DMS114 treated with DMSO at 0.1 percent for 48 hours (cell line): ENCODE results near the gene ITGA2B.
A peak's percentile ranks its signal among the peaks of the same experiment; 100 is the strongest.
"Not testable (repeated sequence)": the region's sequence is repeated elsewhere in the genome, so short reads cannot be mapped to it uniquely, and the experiment has no call there.

Experiments used
- DNase-seq: peaks from one replicate; lab custom pipeline; 2025; ENCODE audit not compliant: unreplicated experiment; lab: John Stamatoyannopoulos, UW

The ITGA2B gene

DNA sequence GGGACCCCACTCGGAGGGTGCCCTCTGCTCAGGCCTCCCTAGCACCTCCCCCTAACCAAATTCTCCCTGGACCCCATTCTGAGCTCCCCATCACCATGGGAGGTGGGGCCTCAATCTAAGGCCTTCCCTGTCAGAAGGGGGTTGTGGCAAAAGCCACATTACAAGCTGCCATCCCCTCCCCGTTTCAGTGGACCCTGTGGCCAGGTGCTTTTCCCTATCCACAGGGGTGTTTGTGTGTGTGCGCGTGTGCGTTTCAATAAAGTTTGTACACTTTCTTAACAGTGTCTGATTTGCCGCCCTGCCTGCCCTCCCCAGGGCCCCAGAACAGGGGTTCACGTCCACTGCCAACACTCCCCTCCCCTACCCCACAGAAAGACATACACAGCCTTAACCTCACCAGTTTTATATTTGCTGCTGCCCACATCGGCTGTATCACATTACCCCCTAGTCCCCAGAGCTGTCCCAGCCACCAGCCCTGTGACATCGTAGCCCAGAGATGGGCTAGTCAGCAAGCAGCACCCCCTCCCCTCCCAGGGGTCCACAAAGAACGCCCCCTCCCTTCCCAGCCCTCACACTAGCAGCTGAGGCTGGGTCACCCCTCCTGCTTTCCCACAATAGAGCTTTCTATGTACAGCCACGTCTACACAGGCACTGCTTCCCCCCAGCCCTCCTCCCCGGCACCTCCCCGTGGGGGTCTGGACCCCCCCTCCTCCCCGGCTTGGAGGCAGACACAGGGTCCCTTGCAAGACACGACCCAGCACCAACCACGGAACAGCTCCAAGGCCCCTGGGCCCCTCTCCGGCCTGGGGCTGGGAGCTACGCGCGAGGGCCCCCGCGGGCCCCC lies 36.4 kb downstream of the ITGA2B start:
- no peak for DNase-seq

DNA sequence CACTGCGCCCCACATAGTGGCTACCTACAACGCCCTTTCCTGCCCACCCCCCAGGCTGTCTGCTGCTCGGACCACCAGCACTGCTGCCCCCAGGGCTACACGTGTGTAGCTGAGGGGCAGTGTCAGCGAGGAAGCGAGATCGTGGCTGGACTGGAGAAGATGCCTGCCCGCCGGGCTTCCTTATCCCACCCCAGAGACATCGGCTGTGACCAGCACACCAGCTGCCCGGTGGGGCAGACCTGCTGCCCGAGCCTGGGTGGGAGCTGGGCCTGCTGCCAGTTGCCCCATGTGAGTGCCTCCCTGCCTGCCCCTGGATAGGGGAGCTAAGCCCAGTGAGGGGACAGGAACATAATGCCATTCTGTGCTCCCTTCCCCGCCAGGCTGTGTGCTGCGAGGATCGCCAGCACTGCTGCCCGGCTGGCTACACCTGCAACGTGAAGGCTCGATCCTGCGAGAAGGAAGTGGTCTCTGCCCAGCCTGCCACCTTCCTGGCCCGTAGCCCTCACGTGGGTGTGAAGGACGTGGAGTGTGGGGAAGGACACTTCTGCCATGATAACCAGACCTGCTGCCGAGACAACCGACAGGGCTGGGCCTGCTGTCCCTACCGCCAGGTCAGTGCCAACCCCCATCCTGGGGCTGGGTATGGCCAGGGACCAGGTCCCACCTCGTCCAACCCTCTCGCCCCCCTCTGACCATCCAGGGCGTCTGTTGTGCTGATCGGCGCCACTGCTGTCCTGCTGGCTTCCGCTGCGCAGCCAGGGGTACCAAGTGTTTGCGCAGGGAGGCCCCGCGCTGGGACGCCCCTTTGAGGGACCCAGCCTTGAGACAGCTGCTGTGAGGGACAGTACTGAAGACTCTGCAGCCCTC lies 37.3 kb downstream of the ITGA2B start:
- no peak for DNase-seq

DNA sequence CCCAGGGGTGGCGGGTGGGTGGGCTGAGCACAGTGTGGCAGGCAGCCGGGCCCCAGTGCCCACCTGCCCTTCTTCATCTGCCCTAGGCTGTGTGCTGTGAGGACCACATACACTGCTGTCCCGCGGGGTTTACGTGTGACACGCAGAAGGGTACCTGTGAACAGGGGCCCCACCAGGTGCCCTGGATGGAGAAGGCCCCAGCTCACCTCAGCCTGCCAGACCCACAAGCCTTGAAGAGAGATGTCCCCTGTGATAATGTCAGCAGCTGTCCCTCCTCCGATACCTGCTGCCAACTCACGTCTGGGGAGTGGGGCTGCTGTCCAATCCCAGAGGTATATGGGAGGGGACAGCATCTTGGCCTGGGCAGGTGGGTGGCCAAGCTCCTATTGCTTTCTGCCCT lies 38.0 kb downstream of the ITGA2B start:
- no peak for DNase-seq

DNA sequence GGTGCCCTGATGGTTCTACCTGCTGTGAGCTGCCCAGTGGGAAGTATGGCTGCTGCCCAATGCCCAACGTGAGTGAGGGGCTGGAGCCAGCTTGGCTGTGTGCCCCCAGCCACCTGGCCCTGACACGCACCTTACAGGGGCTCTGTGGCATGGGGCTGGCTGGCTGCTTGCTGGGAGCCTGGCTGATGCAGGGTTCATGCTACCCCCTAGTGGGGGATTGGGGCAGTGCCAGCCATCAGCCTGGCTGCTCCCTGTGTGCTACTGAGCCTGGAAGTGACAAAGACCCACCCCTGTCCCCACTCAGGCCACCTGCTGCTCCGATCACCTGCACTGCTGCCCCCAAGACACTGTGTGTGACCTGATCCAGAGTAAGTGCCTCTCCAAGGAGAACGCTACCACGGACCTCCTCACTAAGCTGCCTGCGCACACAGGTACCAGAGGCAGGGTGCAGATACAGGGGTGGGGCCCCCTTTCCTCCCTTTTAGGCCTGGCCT lies 38.7 kb downstream of the ITGA2B start:
- peak; percentile 18 for DNase-seq

DNA sequence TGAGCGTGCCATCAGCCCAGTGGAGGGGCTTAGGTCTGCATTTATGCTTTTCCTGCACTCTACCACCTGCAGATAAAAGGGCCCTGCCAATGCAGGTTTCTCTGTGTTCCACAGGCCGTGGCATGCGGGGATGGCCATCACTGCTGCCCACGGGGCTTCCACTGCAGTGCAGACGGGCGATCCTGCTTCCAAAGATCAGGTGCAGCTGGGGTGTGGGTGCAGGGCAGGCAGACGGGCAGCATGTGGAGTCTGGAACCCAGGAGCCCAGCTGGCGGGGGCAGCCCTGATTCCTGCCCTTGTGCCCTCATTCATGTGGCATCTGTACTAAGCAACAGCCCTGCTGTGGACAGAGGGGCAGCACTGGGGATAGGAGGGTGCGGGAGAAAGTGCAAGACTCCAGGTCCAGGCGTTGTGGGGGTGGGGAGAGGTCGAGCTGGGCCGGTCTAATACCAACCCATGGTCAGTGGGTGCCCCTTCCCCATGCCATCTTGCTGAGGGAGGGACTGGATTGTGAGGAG lies 39.8 kb downstream of the ITGA2B start:
- DNase-seq: no peak

DNA sequence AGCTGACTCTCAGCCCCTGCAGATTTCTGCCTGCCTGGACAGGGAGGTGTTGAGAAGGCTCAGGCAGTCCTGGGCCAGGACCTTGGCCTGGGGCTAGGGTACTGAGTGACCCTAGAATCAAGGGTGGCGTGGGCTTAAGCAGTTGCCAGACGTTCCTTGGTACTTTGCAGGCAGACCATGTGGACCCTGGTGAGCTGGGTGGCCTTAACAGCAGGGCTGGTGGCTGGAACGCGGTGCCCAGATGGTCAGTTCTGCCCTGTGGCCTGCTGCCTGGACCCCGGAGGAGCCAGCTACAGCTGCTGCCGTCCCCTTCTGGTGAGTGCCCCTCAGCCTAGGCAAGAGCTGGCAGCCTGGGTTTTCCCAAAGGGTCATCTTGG lies 40.5 kb downstream of the ITGA2B start:
- DNase-seq: no peak

DNA sequence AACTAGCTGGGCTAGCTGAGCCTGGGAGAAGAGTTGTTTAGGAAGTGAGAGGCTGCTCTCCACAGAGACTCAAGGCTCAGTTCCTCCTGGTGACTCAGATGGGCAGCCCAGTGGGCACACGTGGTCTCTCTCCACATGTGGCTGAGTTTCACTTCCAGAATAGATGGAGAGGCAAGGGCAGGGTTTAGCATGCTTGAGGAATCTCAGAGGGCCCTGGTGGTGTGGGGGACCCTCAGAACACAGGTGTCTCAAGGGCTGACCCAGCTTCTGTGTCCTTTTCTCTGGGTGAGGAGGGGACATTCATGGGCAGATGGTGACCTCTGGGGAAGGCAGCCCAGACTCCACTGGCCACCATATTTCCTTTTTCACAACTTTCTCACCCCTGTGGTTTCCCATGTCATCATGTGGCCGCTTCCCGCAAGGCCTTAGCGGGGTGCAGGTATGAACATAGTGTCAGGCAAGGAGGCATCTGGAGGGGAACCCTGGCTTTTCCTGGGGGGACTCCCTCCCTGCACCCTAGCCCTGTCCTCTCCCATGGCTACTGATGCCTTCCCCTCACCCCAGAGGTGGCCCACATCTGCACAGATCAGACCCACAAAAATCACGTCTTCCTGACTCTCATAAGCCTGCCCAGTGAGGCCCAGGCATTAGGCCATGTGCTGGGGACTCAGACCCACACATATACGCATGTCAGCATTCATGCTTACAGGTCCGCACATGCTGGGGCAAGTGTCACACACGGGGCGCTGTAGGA lies 41.0 kb downstream of the ITGA2B start:
- no peak for DNase-seq

DNA sequence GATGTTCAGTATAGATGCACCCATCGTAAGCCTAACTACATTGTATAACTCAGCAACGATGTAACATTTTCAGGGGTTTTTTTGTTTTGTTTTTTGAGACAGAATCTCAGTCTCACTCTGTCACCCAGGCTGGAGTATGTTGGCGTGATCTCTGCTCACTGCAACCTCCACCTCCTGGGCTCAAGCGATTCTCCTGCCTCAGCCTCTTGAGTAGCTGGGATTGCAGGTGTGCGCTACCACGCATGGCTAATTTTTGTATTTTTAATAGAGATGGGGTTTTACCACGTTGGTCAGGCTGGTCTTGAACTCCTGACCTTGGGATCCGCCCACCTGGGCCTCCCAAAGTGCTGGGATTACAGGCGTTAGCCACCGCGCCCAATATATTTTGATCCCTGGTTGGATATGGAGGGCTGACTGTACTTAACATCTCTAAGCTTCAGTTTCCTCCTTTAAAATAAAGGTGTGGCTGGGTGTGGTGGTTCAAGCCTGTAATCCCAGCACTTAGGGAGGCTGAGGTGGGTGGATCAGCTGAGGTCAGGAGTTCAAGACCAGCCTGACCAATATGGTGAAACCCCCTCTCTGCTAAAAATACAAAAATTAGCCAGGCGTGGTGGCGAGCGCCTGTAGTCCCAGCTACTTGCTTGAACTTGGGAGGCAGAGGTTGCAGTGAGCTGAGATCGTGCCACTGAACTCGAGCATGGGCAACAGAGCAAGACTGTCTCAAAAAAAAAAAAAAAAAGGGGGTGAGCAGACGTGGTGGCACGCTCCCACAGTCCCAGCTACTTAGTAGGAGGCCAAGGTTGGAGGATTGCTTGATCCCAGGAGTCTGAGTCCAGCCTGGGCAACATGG lies 42.0 kb downstream of the ITGA2B start:
- not testable (repeated sequence) for DNase-seq

DNA sequence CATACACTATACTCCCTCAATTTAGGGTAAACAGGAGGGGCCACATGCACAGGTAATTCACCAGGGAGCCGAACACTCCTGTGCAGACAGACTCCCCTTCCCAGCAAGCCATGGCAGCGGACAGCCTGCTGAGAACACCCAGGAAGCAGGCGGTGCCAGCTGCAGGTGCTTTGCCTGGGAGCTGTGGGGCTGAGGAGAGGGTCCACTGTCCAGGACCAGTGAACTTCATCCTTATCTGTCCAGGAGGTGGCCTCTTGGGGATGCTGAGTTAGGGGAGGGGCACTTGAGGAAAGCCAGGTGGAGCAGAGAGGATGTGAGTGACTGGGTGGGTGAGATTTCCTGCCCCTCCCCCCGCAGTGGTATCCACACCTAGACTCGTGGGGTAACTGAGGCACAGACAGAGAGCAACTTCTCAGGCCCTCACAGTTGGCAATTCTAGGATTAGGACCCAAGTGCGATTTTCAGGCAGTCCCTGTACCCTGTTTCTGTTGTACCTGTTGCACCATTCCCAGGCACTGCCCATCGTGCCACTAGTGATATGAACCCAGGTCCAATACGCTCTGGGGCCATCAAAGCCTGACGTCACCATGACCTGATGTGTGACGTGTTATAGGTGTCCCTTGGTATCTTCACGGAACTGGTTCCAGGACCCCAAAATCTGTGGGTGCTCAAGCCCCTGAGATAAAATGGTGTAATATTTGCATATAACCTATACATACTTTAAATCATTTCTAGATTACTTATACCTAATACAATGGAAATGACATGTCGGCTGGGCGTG lies 43.2 kb downstream of the ITGA2B start:
- DNase-seq: no peak

DNA sequence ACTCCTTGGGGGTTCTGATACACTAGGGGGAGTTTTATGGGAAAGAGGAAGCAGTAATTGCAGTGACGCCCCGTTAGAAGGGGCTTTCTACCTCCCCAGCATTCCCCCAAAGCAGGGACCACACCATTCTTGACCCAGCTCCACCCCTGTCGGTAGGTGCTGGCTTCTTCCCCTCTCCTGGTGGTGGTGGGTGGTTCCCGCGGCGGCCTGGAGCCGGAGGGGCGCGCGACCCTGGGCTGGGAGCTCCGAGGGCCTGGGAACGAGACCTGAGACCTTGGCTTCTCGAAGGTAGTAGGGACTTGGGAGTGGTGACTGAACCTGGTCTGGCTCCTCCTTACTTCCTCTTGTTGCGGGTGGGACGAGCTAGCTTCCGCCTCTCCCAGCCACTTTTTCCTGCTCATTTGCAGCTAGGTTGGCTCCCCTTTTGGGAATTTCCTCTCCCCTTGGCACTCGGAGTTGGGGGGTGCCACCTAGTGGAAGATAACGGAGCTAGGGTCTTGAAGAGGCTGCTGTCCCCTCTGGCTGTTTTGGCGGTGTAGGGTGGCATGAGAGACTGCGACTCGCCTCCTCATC lies 43.9 kb downstream of the ITGA2B start:
- DNase-seq: peak; percentile 62

DNA sequence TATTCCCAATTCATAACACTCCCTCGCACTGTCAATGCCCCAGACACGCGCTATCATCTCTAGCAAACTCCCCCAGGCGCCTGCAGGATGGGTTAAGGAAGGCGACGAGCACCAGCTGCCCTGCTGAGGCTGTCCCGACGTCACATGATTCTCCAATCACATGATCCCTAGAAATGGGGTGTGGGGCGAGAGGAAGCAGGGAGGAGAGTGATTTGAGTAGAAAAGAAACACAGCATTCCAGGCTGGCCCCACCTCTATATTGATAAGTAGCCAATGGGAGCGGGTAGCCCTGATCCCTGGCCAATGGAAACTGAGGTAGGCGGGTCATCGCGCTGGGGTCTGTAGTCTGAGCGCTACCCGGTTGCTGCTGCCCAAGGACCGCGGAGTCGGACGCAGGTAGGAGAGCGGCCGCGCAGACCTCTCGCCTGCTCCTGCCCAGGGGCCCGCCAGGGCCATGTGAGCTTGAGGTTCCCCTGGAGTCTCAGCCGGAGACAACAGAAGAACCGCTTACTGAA lies 44.5 kb downstream of the ITGA2B start, which contains the start of gene GRN:
GRN (plus strand) TSS at position 364 of the 515 bp plus-strand sequence. CDS start 3,863 bp downstream, outside the sequence.
- DNase-seq: peak; percentile 98

DNA sequence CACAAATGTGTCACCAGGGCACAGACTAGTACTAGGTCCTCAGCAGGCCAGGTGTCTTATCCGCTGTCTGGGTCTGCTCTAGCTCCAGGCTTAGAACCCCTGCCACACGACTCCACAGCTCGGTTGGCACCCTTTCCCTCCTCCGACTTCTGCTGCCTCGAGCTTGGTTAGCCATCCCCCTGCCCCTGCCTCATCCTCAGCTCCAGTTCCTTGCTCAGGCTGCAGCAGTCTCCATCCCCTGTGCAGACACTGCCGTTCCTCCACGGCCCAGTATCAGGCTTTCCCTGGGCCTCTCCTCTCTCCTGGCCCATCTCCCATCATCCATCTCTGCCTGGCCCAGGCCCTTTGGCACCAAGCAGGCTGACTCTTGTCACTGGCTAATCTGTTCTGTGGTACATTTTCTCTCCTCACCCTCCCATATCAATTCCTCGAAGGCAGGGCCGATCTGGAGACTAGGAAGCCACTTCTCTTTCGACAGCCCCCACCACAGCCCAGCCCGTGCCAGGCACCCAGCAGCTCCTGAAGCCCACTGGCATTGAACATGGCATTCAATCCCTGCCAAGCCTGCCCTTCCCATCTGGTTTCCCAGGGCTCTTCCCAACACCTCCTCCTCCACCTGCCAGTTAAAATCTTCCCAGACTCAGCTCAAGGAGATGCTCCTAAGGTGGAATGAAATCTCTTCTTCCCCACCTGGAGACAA lies 45.8 kb downstream of the ITGA2B start:
- no peak for DNase-seq

DNA sequence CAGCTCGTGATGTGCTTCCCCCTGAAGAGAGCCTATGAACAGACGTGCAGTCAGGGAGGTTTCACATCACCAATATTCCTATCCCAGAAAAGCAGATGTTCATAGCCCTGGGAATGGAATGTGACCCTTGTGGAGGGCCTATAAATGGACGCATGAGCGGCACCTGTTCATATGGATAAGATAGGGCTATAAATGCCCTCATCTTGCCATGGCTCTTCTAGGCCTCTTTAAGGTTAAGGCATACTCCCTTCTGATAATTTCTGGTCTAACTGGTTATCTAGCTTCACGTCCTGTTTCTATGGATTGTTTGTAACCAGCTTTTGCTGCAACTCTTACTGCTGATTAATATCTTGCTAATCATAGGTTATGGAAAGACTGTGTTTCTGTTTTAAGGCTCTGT lies 48.9 kb downstream of the ITGA2B start:
- not testable (repeated sequence) for DNase-seq

DNA sequence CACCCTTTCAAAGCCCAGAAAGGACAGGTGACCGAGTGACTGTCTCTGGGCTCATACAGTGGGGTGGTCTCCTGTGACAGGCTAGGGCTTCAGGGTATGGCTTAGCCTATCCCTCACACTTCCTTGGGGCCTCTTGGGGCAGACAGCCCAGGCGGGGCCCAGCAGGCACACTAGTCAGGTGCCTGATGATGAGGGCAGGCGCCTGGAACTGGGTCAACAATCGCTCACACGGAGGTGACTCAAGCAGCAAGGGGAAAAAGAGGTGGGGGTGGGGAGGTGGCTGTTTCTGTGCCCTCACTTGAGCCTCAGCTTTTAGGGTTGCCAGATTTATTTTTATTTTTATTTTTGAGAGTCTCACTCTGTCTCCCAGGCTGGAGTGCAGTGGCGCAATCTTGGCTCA lies 50.7 kb downstream of the ITGA2B start:
- DNase-seq: no peak

DNA sequence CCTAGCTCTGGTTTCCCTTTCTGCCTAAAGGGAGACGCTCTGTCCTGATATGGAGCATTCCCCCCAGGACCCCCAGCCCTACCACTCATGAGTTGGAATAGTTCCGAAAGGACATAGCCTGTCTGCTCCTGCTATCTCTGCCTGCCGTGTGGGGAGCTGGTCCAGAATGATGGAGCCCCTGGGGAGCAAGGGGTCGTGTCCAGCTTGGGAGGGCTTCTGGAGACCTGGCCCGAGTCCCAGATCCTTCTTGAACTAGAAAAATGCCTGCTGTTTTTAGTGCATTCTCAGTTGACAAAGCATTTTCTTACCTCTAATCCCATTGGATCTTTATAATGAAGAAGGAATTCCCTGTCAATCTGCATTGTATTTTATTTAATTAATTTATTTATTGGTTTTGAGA lies 53.5 kb downstream of the ITGA2B start:
- DNase-seq: no peak

DNA sequence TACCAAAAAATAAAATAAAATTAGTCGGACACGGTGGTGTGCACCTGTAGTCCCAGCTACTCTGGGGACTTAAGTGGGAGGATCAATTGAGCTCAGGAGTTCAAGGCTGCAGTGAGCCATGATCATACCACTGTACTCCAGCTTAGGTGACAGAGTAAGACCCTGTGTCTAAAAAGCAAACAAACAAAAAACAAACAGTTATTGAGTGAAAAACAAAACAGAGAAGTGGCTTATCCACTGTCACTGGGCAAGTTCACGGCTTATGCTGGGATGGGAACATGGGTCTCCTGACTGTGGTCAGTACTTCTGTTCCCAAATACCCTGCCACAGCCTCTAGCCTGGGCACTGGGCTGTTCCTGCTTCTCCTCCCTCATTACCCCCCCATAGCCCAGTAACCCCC lies 53.9 kb downstream of the ITGA2B start:
- DNase-seq: no peak

DNA sequence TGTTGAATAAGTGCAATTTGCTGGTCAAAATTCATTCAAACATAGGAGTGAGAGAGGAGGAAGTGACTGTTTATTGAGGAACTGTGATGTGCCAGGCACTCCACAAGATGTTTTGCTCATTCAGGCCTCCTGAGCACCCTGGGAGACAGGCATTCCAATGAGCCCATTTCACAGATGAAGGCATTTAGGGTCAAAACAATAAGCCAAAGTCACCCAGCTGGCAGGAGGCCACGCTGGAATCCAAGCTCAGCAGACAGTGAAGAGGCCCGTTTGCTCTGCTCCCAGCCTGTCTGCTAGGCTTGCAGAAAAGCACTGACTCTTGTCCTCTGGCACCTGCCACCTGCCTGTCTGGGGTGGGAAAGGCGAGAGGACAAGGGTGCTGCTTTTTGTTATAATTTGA lies 54.7 kb downstream of the ITGA2B start:
- no peak for DNase-seq

DNA sequence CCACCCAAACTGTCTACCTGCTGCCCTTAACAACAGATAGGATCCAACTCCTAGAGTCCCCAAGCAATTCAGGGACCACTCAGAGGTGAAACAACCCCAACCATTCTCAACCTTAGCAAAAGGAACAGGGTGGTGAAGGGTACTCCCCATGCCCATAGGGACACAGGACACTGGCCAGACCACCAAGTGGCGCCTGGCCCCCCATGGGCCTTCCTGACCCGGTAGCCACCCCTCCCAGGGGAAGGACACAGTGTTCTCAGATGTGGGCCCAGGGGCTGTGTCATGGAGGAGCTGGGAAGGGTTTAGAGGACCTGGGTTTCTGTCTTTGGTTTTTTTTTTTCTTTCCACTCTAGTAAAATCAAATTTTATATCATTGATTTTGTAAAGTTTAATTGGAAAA lies 55.1 kb downstream of the ITGA2B start:
- no peak for DNase-seq
